Endothelial cell of umbilical vein (primary cell): ENCODE measurements around the gene METTL21C. TPM values are rescaled to one million over a fixed set of nuclear protein-coding genes. Genes with fewer than 3 reads are reported as not detected.

ENCODE experiments used
- BruUV-seq: library from RNA; stranded (reverse); fragments of 400-500 nt; replicated peaks from 2 replicates; lab custom pipeline; 2021; lab: Mats Ljungman, UMichigan
- CTCF ChIA-PET: fragments of 300-600, 350-600 bp; sonication (Branson Sonifier 250); formaldehyde crosslinking; loops from one replicate; lab custom pipeline; 2021; ENCODE audit warnings: antibody characterized with exemption, inconsistent platforms; lab: Charles Lee
- POLR2A ChIA-PET: fragments of 300-600, 350-600 bp; sonication (Branson Sonifier 250); formaldehyde crosslinking; loops from one replicate; lab custom pipeline; 2021; ENCODE audit warnings: antibody characterized with exemption, inconsistent platforms; lab: Charles Lee
- DNase-seq: peaks from one replicate; pipeline ENCODE4 v3.0.0-alpha.2; 2011; ENCODE audit warnings: low read depth, low spot score
- FAIRE-seq: peaks from 2 replicates; lab custom pipeline; 2011; peaks lifted over from hg19 to GRCh38; lab: Jason Lieb, UNC
- H2AFZ ChIP-seq: 2 replicates; pipeline ENCODE4 v1.6.0; 2012; ENCODE audit warnings: low read depth, low read length, control low read depth, inconsistent platforms
- H3K27ac ChIP-seq: 2 replicates; pipeline ENCODE4 v1.5.1; 2011; ENCODE audit warnings: low read depth, mild to moderate bottlenecking, control low read depth, low read length, moderate library complexity; ENCODE audit not compliant: insufficient read depth
- H3K27me3 ChIP-seq, 2 experiments: 2 replicates each; pipeline versions ENCODE4 v1.6.0 to v1.6.1; 2011; ENCODE audit warnings: low read length in 2 of 2, mixed read lengths in 1 of 2; ENCODE audit not compliant: control insufficient read depth in 2 of 2, insufficient read depth in 2 of 2
- H3K36me3 ChIP-seq, 2 experiments: 2 replicates in 1 of 2; 3 replicates in 1 of 2; pipeline ENCODE4 v1.5.1; 2011; ENCODE audit warnings: low read length in 2 of 2, mild to moderate bottlenecking in 1 of 2, moderate library complexity in 1 of 2; ENCODE audit not compliant: control insufficient read depth in 2 of 2, insufficient read depth in 2 of 2; ENCODE audit errors: extremely low read depth in 1 of 2
- H3K4me1 ChIP-seq: 3 replicates; pipeline ENCODE4 v1.5.1; 2011; ENCODE audit warnings: mild to moderate bottlenecking, low read length; ENCODE audit not compliant: control insufficient read depth, insufficient read depth; ENCODE audit errors: extremely low read depth
- H3K4me2 ChIP-seq: 2 replicates; pipeline ENCODE4 v1.6.1; 2011; ENCODE audit warnings: low read length, control low read depth, mixed read lengths; ENCODE audit not compliant: insufficient read depth
- H3K4me3 ChIP-seq, 3 experiments: fragments of 200-600 bp in 1 of 3; sonication (generic), shearing (Covaris generic) in 1 of 3; replicated peaks in 1 of 3; 2 replicates each; pipeline ENCODE4 v1.5.1; 2011 to 2016; ENCODE audit warnings: control low read depth in 3 of 3, low read length in 3 of 3, mild to moderate bottlenecking in 2 of 3, inconsistent platforms in 1 of 3, low read depth in 1 of 3, moderate library complexity in 1 of 3; ENCODE audit not compliant: insufficient read depth in 1 of 3
- H3K79me2 ChIP-seq: 2 replicates; pipeline ENCODE4 v1.6.0; 2012; ENCODE audit warnings: low read length, inconsistent platforms; ENCODE audit not compliant: control insufficient read depth, insufficient read depth
- H3K9ac ChIP-seq: replicated peaks from 2 replicates; pipeline ENCODE3; 2011; ENCODE audit warnings: low read length, control low read depth; ENCODE audit not compliant: insufficient read depth; ENCODE audit errors: extremely low read depth
- H3K9me1 ChIP-seq: replicated peaks from 3 replicates; pipeline ENCODE4 v1.6.0; 2011; ENCODE audit warnings: mild to moderate bottlenecking, low read length; ENCODE audit not compliant: control insufficient read depth, insufficient read depth; ENCODE audit errors: extremely low read depth
- H3K9me3 ChIP-seq: replicated peaks from 2 replicates; pipeline ENCODE4 v1.5.1; 2012; ENCODE audit warnings: low read length, inconsistent platforms; ENCODE audit not compliant: control insufficient read depth, insufficient read depth
- H4K20me1 ChIP-seq: replicated peaks from 2 replicates; pipeline ENCODE3; 2011; ENCODE audit warnings: mild to moderate bottlenecking, low read length; ENCODE audit not compliant: control insufficient read depth, insufficient read depth; ENCODE audit errors: extremely low read depth
- CTCF ChIP-seq, 2 donors: IDR thresholded peaks; 1 replicate in 1 of 2; 2 replicates in 1 of 2; pipeline ENCODE4 v1.5.1; 2011; ENCODE audit warnings: low read length in 2 of 2, mild to moderate bottlenecking in 2 of 2, moderate library complexity in 2 of 2, control low read depth in 1 of 2, inconsistent platforms in 1 of 2, low read depth in 1 of 2; ENCODE audit not compliant: insufficient read depth in 1 of 2; ENCODE audit errors: extremely low read depth in 1 of 2
- EZH2 ChIP-seq: IDR thresholded peaks from 2 replicates; pipeline ENCODE4 v1.6.1; 2012; ENCODE audit warnings: borderline replicate concordance, low read depth, mild to moderate bottlenecking, moderate library complexity, low read length, inconsistent platforms; ENCODE audit not compliant: severe bottlenecking
- FOS ChIP-seq: IDR thresholded peaks from 2 replicates; pipeline ENCODE4 v1.6.1; 2011; ENCODE audit warnings: mild to moderate bottlenecking, low read length, moderate library complexity, borderline replicate concordance; ENCODE audit not compliant: insufficient read depth
- GATA2 ChIP-seq: IDR thresholded peaks from 2 replicates; pipeline ENCODE4 v1.7.0; 2011; ENCODE audit warnings: low read depth, mild to moderate bottlenecking, moderate library complexity, mixed read lengths, low read length; ENCODE audit not compliant: insufficient read length, insufficient read depth
- JUN ChIP-seq: IDR thresholded peaks from 2 replicates; pipeline ENCODE4 v1.6.1; 2011; ENCODE audit warnings: borderline replicate concordance, low read depth; ENCODE audit not compliant: insufficient read length, insufficient read depth
- MAX ChIP-seq: IDR thresholded peaks from 2 replicates; pipeline ENCODE4 v1.6.1; 2011; ENCODE audit not compliant: insufficient read depth, insufficient read length
- MYC ChIP-seq: IDR thresholded peaks from one replicate; pipeline ENCODE4 v1.6.1; 2011; ENCODE audit warnings: mild to moderate bottlenecking, low read depth, low read length
- POLR2A ChIP-seq: IDR thresholded peaks from 2 replicates; pipeline ENCODE4 v1.6.1; 2012; ENCODE audit warnings: low read depth, mild to moderate bottlenecking, control low read depth, low read length
- POLR2AphosphoS5 ChIP-seq: IDR thresholded peaks from 2 replicates; pipeline ENCODE4 v1.6.1; 2012; ENCODE audit warnings: low read depth, mild to moderate bottlenecking, control low read depth, low read length, moderate library complexity; ENCODE audit not compliant: insufficient read depth
- dilution Hi-C: fragments of 300-500 bp; cut with MboI; formaldehyde crosslinking; loops from one replicate; pipeline ENCODE4 v1.15.0; 2019; ENCODE audit warnings: low sequenced_read_pairs; ENCODE audit not compliant: extremely low pct_ligation_motif_present
- intact Hi-C: fragments of 100-400 bp; cut with micrococcal nuclease; formaldehyde crosslinking; loops from one replicate; pipeline ENCODE4 v1.10.0; 2022
- polyA plus RNA-seq, 4 experiments: library from polyadenylated mRNA; depleted of rRNA in 3 of 4; stranded (reverse) in 3 of 4; unstranded in 1 of 4; fragments of >200 nt; gene quantifications; 2 replicates each; pipeline versions ENCODE4 v1.2.1 to v1.2.3, GENCODE V29; 2011 to 2012; ENCODE audit warnings: missing spikeins in 1 of 4
- total RNA-seq: library from RNA; stranded (reverse); gene quantifications from 2 replicates; pipeline ENCODE4 v1.2.3, GENCODE V29; 2021

METTL21C gene
- total and polyA plus RNA-seq, 2 donors (not counting 3 experiments of a cell fraction or from before 2014, with no cell fraction given) = not detected

GRCh38 chr13:102638741-102639140 is 56.1 kb downstream of the METTL21C start:
- Histone ChIP-seq H3K27ac (no peak overlapping the region), H3K79me2 (no peaks in the 10 kb centered on the region), H3K9me3 (no peaks in the 10 kb centered on the region), H3K27me3 (no peaks in the 10 kb centered on the region), H3K4me2 (peak overlapping the region; percentile 27), H3K4me3 (no peak overlapping the region), H3K4me1 (peaks cover 13% of the 10 kb centered on the region), H3K9me1 (no peaks in the 10 kb centered on the region), H3K9ac (no peak overlapping the region), H4K20me1 (no peaks in the 10 kb centered on the region), H3K36me3 (peaks cover 15 to 39% of the 10 kb centered on the region in 2 experiments), H2AFZ (no peak overlapping the region)
- TF ChIP-seq CTCF (IDR thresholded peaks at IDR 0.05; ENCODE audit: extremely low read depth in 1 of 2, insufficient read depth in 1 of 2, low read depth in 1 of 2, low read length in 2 of 2) (no peak), JUN (no peak), EZH2 (no peak), FOS (no peak), POLR2AphosphoS5 (peak; percentile 27), MAX (no peak), GATA2 (peak; percentile 64), POLR2A (no peak), MYC (no peak)
- dilution Hi-C loops (no loop called here), intact Hi-C loops (loop anchor here (2.0 kb wide), 1 partner anchor 66 kb away; no protein-coding TSS in a partner anchor)
- ChIA-PET CTCF (interaction anchor here (1.0 to 5.9 kb wide), 3 partner anchors 16 to 86 kb away, joined by 3 to 36 read pairs (median 4); no protein-coding TSS in a partner anchor), POLR2A (no interaction called here)
- DNase-seq (peak; percentile 26), FAIRE-seq (peak; percentile 42)
- no TSS peak for BruUV-seq

Other genes starting within 250 kb of the METTL21C start
- 46.7 TPM in 2 replicates for gene TPP2, start 98.1 kb downstream of the METTL21C start, total RNA-seq
- gene TPP2, start 98.1 kb downstream of the METTL21C start, polyA plus RNA-seq = 7.8 and 11.5 TPM in 2 replicates
- gene TEX30, start 78.7 kb upstream of the METTL21C start, total RNA-seq = 14.5 and 19.8 TPM in 2 replicates
- 8.0 and 12.5 TPM in 2 replicates for gene TEX30, start 78.7 kb upstream of the METTL21C start, polyA plus RNA-seq
- 22.5 and 22.7 TPM in 2 replicates for gene POGLUT2, start 103.9 kb upstream of the METTL21C start, total RNA-seq
- gene POGLUT2, start 103.9 kb upstream of the METTL21C start, polyA plus RNA-seq = 14.5 and 17.9 TPM in 2 replicates
- gene BIVM, start 104.1 kb upstream of the METTL21C start, total RNA-seq = 20.3 TPM in 2 replicates
- 6.5 and 7.7 TPM in 2 replicates for gene BIVM, start 104.1 kb upstream of the METTL21C start, polyA plus RNA-seq
- 36.0 and 40.1 TPM in 2 replicates for gene ERCC5, start 151.0 kb upstream of the METTL21C start, total RNA-seq
- 6.7 and 12.5 TPM in 2 replicates for gene ERCC5, start 151.0 kb upstream of the METTL21C start, polyA plus RNA-seq